GM12878 (cell line): ENCODE measurements around the gene CCSER1. TPM values are rescaled to one million over a fixed set of nuclear protein-coding genes. Genes with fewer than 3 reads are reported as not detected.

Experiments
- ATAC-seq: fragments of 200-7000 bp; cut with Tn5 transposase; 3 replicates; pipeline ENCODE4 v1.9.1; 2020; ENCODE audit warnings: mild to moderate bottlenecking, moderate library complexity
- BruUV-seq: library from RNA; stranded (reverse); fragments of 400-500 nt; replicated peaks from 2 replicates; lab custom pipeline; 2021; lab: Mats Ljungman, UMichigan
- CTCF ChIA-PET: fragments of 300-600 bp; sonication (Branson Sonifier 250); formaldehyde crosslinking; extraction: SDS; loops from one replicate; lab custom pipeline; 2021; ENCODE audit warnings: inconsistent platforms; lab: Yijun Ruan, JAX
- POLR2A ChIA-PET: fragments of 350-600 bp; formaldehyde crosslinking; extraction: SDS; loops from one replicate; lab custom pipeline; 2021; ENCODE audit warnings: inconsistent platforms; lab: Charles Lee
- RAD21 ChIA-PET: fragments of 300-600 bp; sonication (Branson Sonifier 250); formaldehyde crosslinking; loops from one replicate; lab custom pipeline; 2023; ENCODE audit warnings: antibody characterized with exemption; ENCODE audit not compliant: unreplicated experiment; lab: Charles Lee
- SMC1A ChIA-PET: fragments of 300-600 bp; sonication (Branson Sonifier 250); formaldehyde crosslinking; loops from one replicate; lab custom pipeline; 2023; ENCODE audit not compliant: unreplicated experiment, uncharacterized antibody; lab: Charles Lee
- DNase-seq: peaks from one replicate; pipeline ENCODE4 v3.0.0-alpha.2; 2011; ENCODE audit warnings: low read depth, low spot score
- FAIRE-seq: peaks from 3 replicates; lab custom pipeline; 2011; peaks lifted over from hg19 to GRCh38; lab: Jason Lieb, UNC
- H2AFZ ChIP-seq: 2 replicates; pipeline ENCODE4 v1.6.0; 2011; ENCODE audit warnings: low read depth, low read length, control low read depth; ENCODE audit not compliant: control insufficient read depth
- H3K27ac ChIP-seq: 2 replicates; pipeline ENCODE4 v1.5.1; 2011; ENCODE audit warnings: control low read depth; ENCODE audit not compliant: control insufficient read depth, insufficient read depth
- H3K27me3 ChIP-seq, 2 experiments: replicated peaks in 1 of 2; 2 replicates each; pipeline versions ENCODE4 v1.6.0 to v1.6.1; 2011; ENCODE audit warnings: low read length in 1 of 2; ENCODE audit not compliant: control insufficient read depth in 2 of 2, insufficient read depth in 2 of 2
- H3K36me3 ChIP-seq, 2 experiments: 2 replicates each; pipeline ENCODE4 v1.5.1; 2011; ENCODE audit warnings: low read length in 1 of 2; ENCODE audit not compliant: control insufficient read depth in 2 of 2, insufficient read depth in 2 of 2
- H3K4me1 ChIP-seq: 2 replicates; pipeline ENCODE4 v1.6.1; 2011; ENCODE audit warnings: mild to moderate bottlenecking, low read length, moderate library complexity, mixed read lengths; ENCODE audit not compliant: control insufficient read depth, insufficient read depth
- H3K4me2 ChIP-seq: 2 replicates; pipeline ENCODE4 v1.6.0; 2011; ENCODE audit warnings: control low read depth; ENCODE audit not compliant: control insufficient read depth, insufficient read depth
- H3K4me3 ChIP-seq: fragments of 200-600 bp; sonication (generic); 2 replicates; pipeline ENCODE4 v1.5.1; 2016
- H3K79me2 ChIP-seq: 2 replicates; pipeline ENCODE4 v1.6.0; 2011; ENCODE audit warnings: low read length; ENCODE audit not compliant: control insufficient read depth, insufficient read depth
- H3K9ac ChIP-seq: 2 replicates; pipeline ENCODE4 v1.8.0; 2011; ENCODE audit warnings: low read length, control low read depth, mixed read lengths; ENCODE audit not compliant: control insufficient read depth, insufficient read depth
- H3K9me3 ChIP-seq: replicated peaks from 3 replicates; pipeline ENCODE4 v1.5.1; 2011; ENCODE audit warnings: mild to moderate bottlenecking, low read length; ENCODE audit not compliant: control insufficient read depth, insufficient read depth
- H4K20me1 ChIP-seq: 2 replicates; pipeline ENCODE4 v1.6.0; 2011; ENCODE audit not compliant: control insufficient read depth, insufficient read depth
- CTCF ChIP-seq, 3 experiments: IDR thresholded peaks in 2 of 3; conservative IDR thresholded peaks in 1 of 3; 2 replicates each; pipeline ENCODE4 v1.5.1; 2011; ENCODE audit warnings: low read depth in 3 of 3, low read length in 3 of 3, mild to moderate bottlenecking in 3 of 3, control low read depth in 2 of 3, moderate library complexity in 2 of 3, inconsistent platforms in 1 of 3, mixed read lengths in 1 of 3; ENCODE audit not compliant: control insufficient read depth in 2 of 3, insufficient read depth in 1 of 3; ENCODE audit errors: extremely low read depth in 1 of 3
- E4F1 ChIP-seq: fragments of 450-650 bp; IDR thresholded peaks from 2 replicates; pipeline ENCODE4 v1.6.1; 2018; ENCODE audit warnings: borderline replicate concordance, mild to moderate bottlenecking; ENCODE audit not compliant: partially characterized antibody
- GABPA ChIP-seq: IDR thresholded peaks from 2 replicates; pipeline ENCODE4 v1.6.1; 2014; ENCODE audit warnings: antibody characterized with exemption, low read depth, mild to moderate bottlenecking, inconsistent platforms
- JUNB ChIP-seq: IDR thresholded peaks from 2 replicates; pipeline ENCODE4 v1.6.1; 2016; ENCODE audit warnings: antibody characterized with exemption, mild to moderate bottlenecking
- SIN3A ChIP-seq: IDR thresholded peaks from 2 replicates; pipeline ENCODE4 v1.6.1; 2012; ENCODE audit warnings: low read depth, low read length, improper control_type of control experiment
- SPI1 ChIP-seq: IDR thresholded peaks from 2 replicates; pipeline ENCODE4 v1.6.1; 2011; ENCODE audit warnings: low read depth, mild to moderate bottlenecking, low read length, moderate library complexity, borderline replicate concordance; ENCODE audit not compliant: insufficient read depth
- USF1 ChIP-seq: IDR thresholded peaks from 2 replicates; pipeline ENCODE4 v1.6.1; 2011; ENCODE audit warnings: borderline replicate concordance, low read depth, mild to moderate bottlenecking, moderate library complexity, mixed read lengths, low read length; ENCODE audit not compliant: insufficient read depth; ENCODE audit errors: extremely low read length
- ZBTB40 ChIP-seq: fragments of 450-650 bp; IDR thresholded peaks from 2 replicates; pipeline ENCODE4 v1.6.1; 2016; ENCODE audit warnings: mild to moderate bottlenecking, moderate library complexity, borderline replicate concordance
- WGBS: methylation state at CpG from one replicate; pipeline ENCODE4 v1.1.6; 2016; ENCODE audit warnings: low lambda C conversion rate; ENCODE audit not compliant: insufficient replicate concordance, insufficient coverage; ENCODE audit errors: missing lambda C conversion rate; 5-methylcytosine and 5-hydroxymethylcytosine counted together
- in situ Hi-C: fragments of 300-500 bp; cut with MboI; formaldehyde crosslinking; loops from 9 replicates; pipeline ENCODE4 v1.14.3; 2018; ENCODE audit warnings: mixed read lengths
- intact Hi-C: fragments of 100-400 bp; cut with micrococcal nuclease; formaldehyde crosslinking; loops from one replicate; pipeline ENCODE4 v1.14.2; 2022; ENCODE audit not compliant: unreplicated experiment
- polyA plus RNA-seq, 11 experiments: library from polyadenylated mRNA; depleted of rRNA in 4 of 11; unstranded in 6 of 11; stranded (reverse) in 5 of 11; fragments of >200 nt; fragmentation: Nextera tagmentation in 4 of 11; fragmentation: Illumina TruSeq in 1 of 11; extraction: Ambion mirVana in 4 of 11; extraction: Trizol in 1 of 11; gene quantifications; 1 replicate in 1 of 11; 2 replicates in 10 of 11; pipeline versions ENCODE4 v1.2.1 to v1.2.3, GENCODE V29; 2011 to 2016; ENCODE audit warnings: inconsistent platforms in 2 of 11, missing spikeins in 2 of 11, low read depth in 1 of 11
- total RNA-seq, 4 experiments: library from RNA; depleted of rRNA in 3 of 4; stranded (reverse); fragments of >200 nt in 3 of 4; fragmentation: Illumina TruSeq in 1 of 4; extraction: Trizol in 1 of 4; gene quantifications; 2 replicates each; pipeline versions ENCODE4 v1.2.1 to v1.2.3, GENCODE V29; 2013 to 2021

CCSER1 gene
- total and polyA plus RNA-seq, 10 of the 15 experiments (the other 5 are each of a cell fraction or from before 2014, with no cell fraction given) = 0.22 to 2.7 (median 1.0) TPM

- TF ChIP-seq USF1 = no peak
- no peak for TF ChIP-seq SIN3A
- TF ChIP-seq, all 136 proteins: peak for 0
These were observed 287.9 kb downstream of the CCSER1 start (continued) for GRCh38 chr4:90415116-90415515.

GRCh38 chr4:90419124-90419711 is 292.0 kb downstream of the CCSER1 start:
- no peaks in the 10 kb centered on the region for H3K4me1 ChIP-seq
- no peak overlapping the region for H3K4me3 ChIP-seq
- ChIA-PET RAD21 (interaction anchor here (1.0 to 2.7 kb wide), 8 partner anchors 8 to 1967 kb away, joined by 3 to 9 read pairs (median 4); no protein-coding TSS in a partner anchor), POLR2A (no interaction called here), SMC1A (interaction anchor here (0.7 to 2.5 kb wide), 9 partner anchors 15 to 1969 kb away, joined by 3 to 13 read pairs (median 4); no protein-coding TSS in a partner anchor), CTCF (interaction anchor here (0.6 to 3.0 kb wide), 18 partner anchors 9 to 1968 kb away, joined by 3 to 20 read pairs (median 4); no protein-coding TSS in a partner anchor)
- intact Hi-C loops = loop anchor here (10.0 kb wide), 3 partner anchors 696 to 1966 kb away; no protein-coding TSS in a partner anchor
- BruUV-seq = no TSS peak
- H2AFZ ChIP-seq = no peak overlapping the region
- ATAC-seq = peak; percentile 79
- H3K79me2 ChIP-seq = no peaks in the 10 kb centered on the region
- H3K9ac ChIP-seq = no peak overlapping the region
- FAIRE-seq = peak; percentile 75
- no peaks in the 10 kb centered on the region for H3K36me3 ChIP-seq
- in situ Hi-C loops = loop anchor here (25.0 kb wide), 1 partner anchor 1968 kb away; no protein-coding TSS in a partner anchor
- 0% methylated on average over 2 of the region's 2 CpGs for WGBS
- no peaks in the 10 kb centered on the region for H4K20me1 ChIP-seq
- no peak overlapping the region for H3K27ac ChIP-seq
- no peaks in the 10 kb centered on the region for H3K9me3 ChIP-seq
- DNase-seq = no peak
- H3K4me2 ChIP-seq = no peak overlapping the region
- H3K27me3 ChIP-seq = no peaks in the 10 kb centered on the region
- TF ChIP-seq E4F1 (no peak), JUNB (no peak), GABPA (no peak), SPI1 (no peak), CTCF (IDR thresholded peaks at IDR 0.05 in 2 of 3, conservative IDR thresholded peaks at IDR 0.05 in 1 of 3; ENCODE audit: control insufficient read depth in 2 of 3, extremely low read depth in 1 of 3, insufficient read depth in 1 of 3, low read depth in 3 of 3, low read length in 3 of 3) (peak; percentile 43 to 69 (median 55); a peak in 4 of 6 replicates), ZBTB40 (no peak)
